Hepatocyte (in vitro differentiated cells): ENCODE measurements around the gene ACTR6.

ENCODE experiments used
- CTCF ChIP-seq: fragments of 200-600 bp; sonication (generic); IDR thresholded peaks from 2 replicates; pipeline ENCODE4 v1.5.1; 2016; ENCODE audit warnings: antibody characterized with exemption, mild to moderate bottlenecking; ENCODE audit not compliant: poor library complexity
- EZH2 ChIP-seq: fragments of 200-600 bp; sonication (generic); IDR thresholded peaks from 2 replicates; pipeline ENCODE4 v1.6.1; 2016; ENCODE audit warnings: antibody characterized with exemption, mild to moderate bottlenecking, borderline replicate concordance

- TF ChIP-seq CTCF: no peak
- no peak for TF ChIP-seq EZH2
Observed at GRCh38 chr12:100174495-100174894, 26.1 kb upstream of the ACTR6 start.
